ENCODE data around the gene MARK3. TPM values are rescaled to one million over a fixed set of nuclear protein-coding genes. Genes with fewer than 3 reads are reported as not detected.
A peak's percentile ranks its signal among the peaks of the same experiment; 100 is the strongest.

Gene MARK3
- total and polyA plus RNA-seq, 2 of the 13 experiments (the other 11 are each of a cell fraction or from before 2014, with no cell fraction given): 47.7 to 56.6 TPM

DNA sequence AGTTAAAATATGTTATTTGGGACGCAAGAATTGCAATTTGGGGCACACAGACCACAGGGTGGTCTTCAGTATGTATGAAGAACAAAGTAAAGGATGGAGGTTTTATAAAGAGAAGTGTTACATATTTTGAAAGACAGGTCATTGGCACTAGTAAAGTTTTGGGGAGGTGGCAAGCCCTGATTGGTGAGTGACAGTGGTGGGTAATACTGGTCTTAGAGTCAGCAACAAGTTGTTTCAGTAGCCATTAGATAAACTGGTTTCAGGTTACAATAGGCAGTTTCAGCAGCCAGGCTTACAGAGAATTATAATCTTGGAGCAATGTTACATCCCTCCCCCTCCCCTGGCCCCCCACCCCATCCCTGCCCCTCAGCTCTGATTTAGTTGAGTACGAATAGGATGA is 17.5 kb downstream of the MARK3 start:
- Histone ChIP-seq H3K27me3 (ENCODE audit: control insufficient read depth in 1 of 2, insufficient read depth in 2 of 2, low read length in 2 of 2) (no peaks in the 10 kb centered on the region), H3K4me1 (ENCODE audit: insufficient read depth, low read length) (peaks cover 15% of the 10 kb centered on the region; the same call in 1 of the 2 replicates), H3K27ac (ENCODE audit: extremely low read length, insufficient read depth, low read length) (no peak overlapping the region), H3K4me3 (replicated peaks in 1 of 3; ENCODE audit: insufficient read depth in 1 of 3, low read depth in 2 of 3, low read length in 3 of 3) (no peak overlapping the region), H3K9me3 (ENCODE audit: low read length) (no peaks in the 10 kb centered on the region), H3K79me2 (ENCODE audit: insufficient read depth, low read length) (peaks cover 68% of the 10 kb centered on the region), H2AFZ (ENCODE audit: low read length) (no peak overlapping the region), H3K9ac (ENCODE audit: insufficient read depth, low read depth, low read length) (no peak overlapping the region), H3K36me3 (replicated peaks in 1 of 2; ENCODE audit: control insufficient read depth in 1 of 2, insufficient read depth in 2 of 2, low read length in 2 of 2) (peaks cover under 1 to 7% of the 10 kb centered on the region in 2 experiments; a peak in 4 of 5 replicates), H3K4me2 (ENCODE audit: low read depth, low read length) (no peak overlapping the region), H4K20me1 (ENCODE audit: insufficient read depth, low read length) (peaks cover 14% of the 10 kb centered on the region; the same call in 1 of the 2 replicates)
- no peak for ATAC-seq
- 94% methylated on average over 2 of the region's 2 CpGs for WGBS (ENCODE audit: low lambda C conversion rate)
- in situ Hi-C loops (cut with HindIII; ENCODE audit: extremely low pct_ligation_motif_present, low pct_unique_long_range_greater_than_20kb) (no loop called here), intact Hi-C loops (cut with micrococcal nuclease; ENCODE audit: unreplicated experiment) (no loop called here)
- no peak for DNase-seq (ENCODE audit: low spot score)
- no TSS peak for BruUV-seq (replicated peaks)
- TF ChIP-seq SIX1 (CRISPR knock-in tag; IDR thresholded peaks at IDR 0.05; ENCODE audit: borderline replicate concordance): peak; percentile 48; the same call in 1 of the 2 replicates
- TF ChIP-seq SIX4 (CRISPR knock-in tag; IDR thresholded peaks at IDR 0.05): 0 out of 2 replicates have a peak, but pooled peaks have one; percentile 43
- TF ChIP-seq KLF6 (CRISPR knock-in tag; IDR thresholded peaks at IDR 0.05): no peak
- no peak for FAIRE-seq
- ChIA-PET CTCF (ENCODE audit: low intra/inter-chr PET ratio, low total read pairs) (no interaction called here), POLR2A (no interaction called here)

DNA sequence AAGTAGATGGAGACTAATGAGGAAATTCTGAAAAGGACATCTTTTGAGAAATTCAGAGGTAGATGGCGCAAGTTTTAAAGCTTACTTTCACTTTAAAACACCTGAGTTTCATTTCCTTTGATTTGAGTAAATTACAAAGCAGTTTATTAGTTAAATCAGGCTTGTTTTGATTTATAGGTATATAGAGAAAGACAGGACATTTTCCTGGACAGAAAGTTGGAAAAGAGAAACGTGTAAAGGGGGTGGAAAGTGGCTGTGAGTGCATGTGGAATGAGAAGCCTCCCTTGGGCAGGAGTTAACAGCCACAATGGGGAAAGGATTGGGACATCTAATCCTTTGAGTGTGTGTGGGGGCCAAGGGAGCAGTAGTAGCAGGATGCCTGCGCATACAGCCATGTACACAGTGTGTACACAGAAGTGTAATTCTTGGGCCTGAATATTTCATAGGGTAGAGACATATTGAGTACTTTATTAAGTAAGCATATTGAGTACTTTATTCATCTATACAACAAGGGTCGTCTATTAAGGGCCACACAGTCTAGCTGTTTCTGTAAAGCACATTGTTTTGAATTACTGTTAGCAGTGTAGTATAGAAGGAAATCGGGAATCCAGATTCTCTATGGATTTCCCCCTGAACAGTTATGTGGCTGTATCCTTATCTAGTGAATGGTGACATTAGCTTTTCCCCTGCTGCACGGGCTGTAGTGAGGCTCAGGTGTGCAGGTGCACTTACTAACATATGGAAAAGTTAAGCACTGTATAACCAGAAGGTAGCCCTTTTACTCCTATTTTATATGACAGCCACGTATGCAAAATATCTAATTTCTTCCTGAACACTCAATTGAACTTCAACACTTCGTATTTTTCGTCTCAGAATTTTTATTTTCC is 19.1 kb downstream of the MARK3 start:
- H3K9me3 ChIP-seq (ENCODE audit: low read length): no peaks in the 10 kb centered on the region
- ChIA-PET CTCF (ENCODE audit: low intra/inter-chr PET ratio, low total read pairs) (no interaction called here), POLR2A (no interaction called here)
- DNase-seq (ENCODE audit: low spot score) (no peak), ATAC-seq (no peak), FAIRE-seq (no peak)
- intact Hi-C loops (cut with micrococcal nuclease; ENCODE audit: unreplicated experiment): no loop called here
- no peaks in the 10 kb centered on the region for H3K27me3 ChIP-seq (ENCODE audit: control insufficient read depth in 1 of 2, insufficient read depth in 2 of 2, low read length in 2 of 2)
- peaks cover 53% of the 10 kb centered on the region for H3K79me2 ChIP-seq (ENCODE audit: insufficient read depth, low read length)
- no peak overlapping the region for H3K4me3 ChIP-seq (replicated peaks in 1 of 3; ENCODE audit: insufficient read depth in 1 of 3, low read depth in 2 of 3, low read length in 3 of 3)
- WGBS (ENCODE audit: low lambda C conversion rate): 94% methylated on average over 9 of the region's 9 CpGs
- H3K9ac ChIP-seq (ENCODE audit: insufficient read depth, low read depth, low read length): no peak overlapping the region
- H3K4me1 ChIP-seq (ENCODE audit: insufficient read depth, low read length): peaks cover 15% of the 10 kb centered on the region; the same call in 1 of the 2 replicates
- no peak overlapping the region for H3K27ac ChIP-seq (ENCODE audit: extremely low read length, insufficient read depth, low read length)
- no peak overlapping the region for H3K4me2 ChIP-seq (ENCODE audit: low read depth, low read length)
- peaks cover 9% of the 10 kb centered on the region; the same call in 1 of the 2 replicates for H4K20me1 ChIP-seq (ENCODE audit: insufficient read depth, low read length)
- no peak overlapping the region for H2AFZ ChIP-seq (ENCODE audit: low read length)
- H3K36me3 ChIP-seq (replicated peaks in 1 of 2; ENCODE audit: control insufficient read depth in 1 of 2, insufficient read depth in 2 of 2, low read length in 2 of 2): peaks cover 2 to 13% of the 10 kb centered on the region in 2 experiments; a peak in 4 of 5 replicates
- no TSS peak for BruUV-seq (replicated peaks)
- in situ Hi-C loops (cut with HindIII; ENCODE audit: extremely low pct_ligation_motif_present, low pct_unique_long_range_greater_than_20kb): no loop called here
- TF ChIP-seq, protein P1, sequence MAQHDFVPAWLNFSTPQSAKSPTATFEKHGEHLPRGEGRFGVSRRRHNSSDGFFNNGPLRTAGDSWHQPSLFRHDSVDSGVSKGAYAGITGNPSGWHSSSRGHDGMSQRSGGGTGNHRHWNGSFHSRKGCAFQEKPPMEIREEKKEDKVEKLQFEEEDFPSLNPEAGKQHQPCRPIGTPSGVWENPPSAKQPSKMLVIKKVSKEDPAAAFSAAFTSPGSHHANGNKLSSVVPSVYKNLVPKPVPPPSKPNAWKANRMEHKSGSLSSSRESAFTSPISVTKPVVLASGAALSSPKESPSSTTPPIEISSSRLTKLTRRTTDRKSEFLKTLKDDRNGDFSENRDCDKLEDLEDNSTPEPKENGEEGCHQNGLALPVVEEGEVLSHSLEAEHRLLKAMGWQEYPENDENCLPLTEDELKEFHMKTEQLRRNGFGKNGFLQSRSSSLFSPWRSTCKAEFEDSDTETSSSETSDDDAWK (CRISPR knock-in tag; IDR thresholded peaks at IDR 0.05): no peak
- TF ChIP-seq ZNF564 (CRISPR knock-in tag; IDR thresholded peaks at IDR 0.05) (no peak), KMT2B (CRISPR knock-in tag; IDR thresholded peaks at IDR 0.05) (no peak), TMF1 (CRISPR knock-in tag; IDR thresholded peaks at IDR 0.05; ENCODE audit: low read depth) (no peak), SOX5 (CRISPR knock-in tag; IDR thresholded peaks at IDR 0.05; ENCODE audit: borderline replicate concordance) (no peak), CAMTA2 (CRISPR knock-in tag; IDR thresholded peaks at IDR 0.05; ENCODE audit: borderline replicate concordance) (no peak), FOXM1 (CRISPR knock-in tag; IDR thresholded peaks at IDR 0.05) (no peak), ZNF468 (CRISPR knock-in tag; IDR thresholded peaks at IDR 0.05) (no peak), FOXC1 (CRISPR knock-in tag; IDR thresholded peaks at IDR 0.05; ENCODE audit: borderline replicate concordance) (no peak), KLF15 (CRISPR knock-in tag; IDR thresholded peaks at IDR 0.05; ENCODE audit: borderline replicate concordance) (no peak), SALL2 (CRISPR knock-in tag; IDR thresholded peaks at IDR 0.05) (no peak), WIZ (CRISPR knock-in tag; IDR thresholded peaks at IDR 0.05) (no peak)
- TF ChIP-seq, protein P2, sequence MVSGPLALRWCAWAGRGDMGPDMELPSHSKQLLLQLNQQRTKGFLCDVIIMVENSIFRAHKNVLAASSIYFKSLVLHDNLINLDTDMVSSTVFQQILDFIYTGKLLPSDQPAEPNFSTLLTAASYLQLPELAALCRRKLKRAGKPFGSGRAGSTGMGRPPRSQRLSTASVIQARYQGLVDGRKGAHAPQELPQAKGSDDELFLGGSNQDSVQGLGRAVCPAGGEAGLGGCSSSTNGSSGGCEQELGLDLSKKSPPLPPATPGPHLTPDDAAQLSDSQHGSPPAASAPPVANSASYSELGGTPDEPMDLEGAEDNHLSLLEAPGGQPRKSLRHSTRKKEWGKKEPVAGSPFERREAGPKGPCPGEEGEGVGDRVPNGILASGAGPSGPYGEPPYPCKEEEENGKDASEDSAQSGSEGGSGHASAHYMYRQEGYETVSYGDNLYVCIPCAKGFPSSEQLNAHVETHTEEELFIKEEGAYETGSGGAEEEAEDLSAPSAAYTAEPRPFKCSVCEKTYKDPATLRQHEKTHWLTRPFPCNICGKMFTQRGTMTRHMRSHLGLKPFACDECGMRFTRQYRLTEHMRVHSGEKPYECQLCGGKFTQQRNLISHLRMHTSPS (CRISPR knock-in tag; IDR thresholded peaks at IDR 0.05; ENCODE audit: low read depth): no peak
